22Rv1 (cell line): ENCODE data around the gene LIMS1.
"Not testable (repeated sequence)": the region's sequence is repeated elsewhere in the genome, so short reads cannot be mapped to it uniquely, and the experiment has no call there.

Experiments used
- CTCF ChIP-seq: fragments of 450-650 bp; IDR thresholded peaks from 2 replicates; pipeline ENCODE4 v1.5.1; 2017; ENCODE audit warnings: mild to moderate bottlenecking
- ZFX ChIP-seq: fragments of 450-650 bp; IDR thresholded peaks from 2 replicates; pipeline ENCODE4 v1.6.1; 2017; ENCODE audit warnings: antibody characterized with exemption, borderline replicate concordance

GRCh38 chr2:108662207-108662612 is 127.9 kb downstream of the LIMS1 start:
- TF ChIP-seq CTCF, ZFX: not testable (repeated sequence)
